Activated T-cell treated with anti-CD3 and anti-CD28 coated beads, Interleukin-2, amount 50 U/mL, for 1 hour (primary cell): ENCODE results near the gene RGL2.
"Not testable (repeated sequence)": the region's sequence is repeated elsewhere in the genome, so short reads cannot be mapped to it uniquely, and the experiment has no call there.

Source experiments
- DNase-seq: peaks from one replicate; pipeline ENCODE4 v3.0.0-alpha.2; 2020

The RGL2 gene

DNA sequence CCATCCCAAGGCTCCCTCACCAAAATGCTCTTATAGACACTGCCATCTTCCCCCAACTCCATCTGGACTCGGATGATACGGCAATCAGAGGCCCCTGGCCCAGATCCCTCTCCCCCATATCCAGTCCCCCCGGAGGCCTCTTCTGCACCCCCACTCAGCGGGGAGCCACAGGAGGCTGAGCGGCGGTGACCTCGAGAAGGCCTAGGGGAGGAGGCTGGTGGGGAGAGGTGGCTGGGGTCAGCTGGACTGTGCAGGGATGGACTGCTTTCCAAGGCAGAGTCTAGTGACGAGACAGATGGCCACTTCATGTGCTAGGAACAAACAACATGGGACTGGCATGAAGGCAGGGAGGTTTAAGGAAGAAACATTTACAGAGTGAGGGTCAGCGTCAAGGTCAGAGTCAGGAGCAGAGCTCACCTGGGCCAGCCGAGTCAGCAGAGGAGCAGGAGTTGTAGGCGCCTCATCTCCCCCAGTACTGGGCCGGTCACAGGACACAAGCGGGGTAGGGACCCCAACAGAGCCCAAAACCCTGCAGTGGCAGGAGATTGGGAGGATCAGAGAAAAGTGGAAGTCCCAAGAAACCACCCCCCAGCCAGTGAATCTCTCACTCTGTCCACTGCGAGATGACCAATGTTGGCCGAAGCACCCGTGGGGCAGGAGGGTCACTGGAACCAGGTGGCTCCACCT is 5.6 kb downstream of the RGL2 start:
- no peak for DNase-seq

DNA sequence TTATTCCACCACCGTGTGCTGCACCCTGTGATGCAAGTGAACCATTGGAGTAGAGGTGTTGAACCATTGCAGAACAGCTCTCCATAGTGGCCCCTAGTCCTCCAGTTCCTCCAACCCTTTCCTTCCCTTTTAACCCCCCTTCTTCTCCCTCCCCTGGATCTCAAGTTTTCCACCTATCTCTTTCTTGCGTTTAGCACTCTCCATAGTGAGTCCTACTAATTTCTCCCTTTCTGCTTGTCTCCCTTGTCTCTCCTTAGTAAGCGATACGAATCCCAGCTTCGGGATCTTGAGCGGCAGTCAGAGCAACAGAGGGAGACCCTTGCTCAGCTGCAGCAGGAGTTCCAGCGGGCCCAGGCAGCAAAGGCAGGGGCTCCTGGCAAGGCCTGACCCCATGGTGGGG is 8.3 kb downstream of the RGL2 start:
- DNase-seq = no peak

DNA sequence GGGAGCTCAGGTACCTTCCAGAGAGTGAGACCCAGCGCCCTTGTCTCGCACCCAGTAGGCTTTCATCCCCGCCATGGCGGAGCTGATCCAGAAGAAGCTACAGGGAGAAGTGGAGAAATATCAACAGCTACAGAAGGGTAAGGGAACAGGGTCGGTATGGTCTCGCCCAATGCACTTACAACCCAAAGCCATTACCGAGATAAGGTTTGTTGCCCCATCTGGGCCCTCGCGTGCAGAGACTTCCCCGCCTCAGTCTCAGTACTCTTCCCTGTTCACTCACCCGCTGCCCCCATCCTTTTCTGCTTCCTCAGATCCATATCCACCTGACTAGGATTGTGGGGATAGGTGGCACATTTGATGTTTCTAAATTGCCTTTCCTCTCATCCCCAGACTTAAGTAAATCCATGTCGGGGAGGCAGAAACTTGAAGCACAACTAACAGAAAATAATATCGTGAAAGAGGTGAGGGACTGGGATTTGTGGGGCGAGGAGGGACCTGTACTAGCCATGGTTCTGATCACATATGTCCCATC is 8.9 kb downstream of the RGL2 start:
- DNase-seq = no peak

DNA sequence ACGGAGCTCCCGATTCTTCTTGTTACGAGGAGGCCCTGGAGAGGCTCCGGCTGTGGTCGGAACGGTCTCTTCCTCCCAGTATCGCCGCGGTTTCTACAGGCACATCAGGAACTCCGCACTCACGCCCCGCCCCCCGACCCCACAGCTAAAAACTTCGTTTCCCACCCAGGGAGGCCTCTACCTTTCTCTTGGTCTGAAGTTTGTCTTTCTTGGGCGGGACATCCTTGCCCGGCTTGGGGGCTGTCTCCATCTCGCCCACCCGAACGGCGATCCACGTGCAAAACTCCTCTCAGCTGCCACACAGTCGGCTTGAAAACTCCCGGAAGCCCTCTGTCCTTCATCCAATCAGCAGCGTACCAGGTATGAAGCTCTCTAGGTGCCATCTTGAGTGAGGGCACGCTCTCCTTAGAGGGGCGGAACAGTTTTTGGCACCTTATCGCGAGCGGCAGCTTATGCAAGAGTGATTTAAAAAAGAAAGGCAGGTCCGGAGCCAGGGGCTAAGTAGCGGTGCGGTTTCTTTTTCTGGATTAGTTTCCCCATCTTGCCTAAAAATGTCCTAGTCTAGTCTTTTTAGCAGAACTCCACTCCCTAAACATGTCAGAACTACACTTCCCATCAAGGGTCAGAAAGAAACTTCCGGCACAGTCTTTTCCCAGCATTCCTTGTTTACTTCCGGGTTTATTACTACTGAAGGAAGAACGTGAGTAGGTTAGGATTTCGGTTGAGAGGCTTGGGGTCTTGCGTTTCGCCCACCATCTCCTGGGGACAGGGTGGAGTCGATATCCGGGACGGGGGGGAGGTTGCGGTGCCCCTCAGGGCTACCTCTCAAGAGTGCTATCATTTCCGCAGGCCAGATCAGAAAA is 9.6 kb downstream of the RGL2 start, which contains the start of the genes PFDN6 and WDR46:
Gene PFDN6, plus strand, starts transcription at position 681 of the 863 bp plus-strand sequence. CDS start 256 bp downstream, outside the sequence.
Gene WDR46, minus strand, starts transcription at position 319 of the 863 bp plus-strand sequence. Its CDS starts 69 bp downstream, at position 250.
- peak; percentile 80 for DNase-seq

DNA sequence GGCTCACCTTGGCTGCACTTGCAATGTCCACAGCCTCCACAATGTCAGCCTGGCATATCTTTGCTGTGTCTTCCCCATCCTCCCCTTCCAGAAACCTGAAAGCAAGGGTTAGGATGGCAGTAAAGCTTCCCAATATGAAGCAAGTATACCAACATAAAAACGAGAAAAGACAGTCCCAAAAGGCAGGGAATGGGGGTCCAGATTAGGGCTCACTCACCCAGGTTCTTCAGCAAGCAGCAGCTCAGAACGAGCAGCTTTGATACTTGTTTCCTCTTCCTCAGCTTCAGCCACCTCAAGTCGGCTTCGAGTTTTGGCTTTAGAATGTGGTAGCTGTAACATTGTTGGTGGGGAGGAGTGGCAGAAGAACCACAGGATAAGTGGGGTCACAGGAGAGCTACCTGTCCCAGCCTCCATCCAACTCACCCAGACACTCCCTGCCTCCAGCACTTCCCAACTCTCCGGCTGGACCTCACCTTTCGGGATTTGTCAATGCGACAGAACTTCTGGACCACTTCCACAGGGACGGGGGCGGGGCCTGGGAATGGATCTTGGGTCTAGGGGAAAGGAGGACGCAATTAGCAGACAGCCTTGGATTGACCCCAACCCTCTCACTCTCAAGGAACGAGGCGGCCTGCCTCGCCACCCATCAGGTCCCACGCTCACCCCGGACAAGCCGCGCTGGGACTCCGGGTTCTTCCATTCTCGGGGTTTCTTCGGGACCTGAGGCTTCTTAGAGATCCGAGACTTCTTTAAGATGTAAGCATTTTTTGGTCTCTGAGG is 10.4 kb downstream of the RGL2 start:
- no peak for DNase-seq

DNA sequence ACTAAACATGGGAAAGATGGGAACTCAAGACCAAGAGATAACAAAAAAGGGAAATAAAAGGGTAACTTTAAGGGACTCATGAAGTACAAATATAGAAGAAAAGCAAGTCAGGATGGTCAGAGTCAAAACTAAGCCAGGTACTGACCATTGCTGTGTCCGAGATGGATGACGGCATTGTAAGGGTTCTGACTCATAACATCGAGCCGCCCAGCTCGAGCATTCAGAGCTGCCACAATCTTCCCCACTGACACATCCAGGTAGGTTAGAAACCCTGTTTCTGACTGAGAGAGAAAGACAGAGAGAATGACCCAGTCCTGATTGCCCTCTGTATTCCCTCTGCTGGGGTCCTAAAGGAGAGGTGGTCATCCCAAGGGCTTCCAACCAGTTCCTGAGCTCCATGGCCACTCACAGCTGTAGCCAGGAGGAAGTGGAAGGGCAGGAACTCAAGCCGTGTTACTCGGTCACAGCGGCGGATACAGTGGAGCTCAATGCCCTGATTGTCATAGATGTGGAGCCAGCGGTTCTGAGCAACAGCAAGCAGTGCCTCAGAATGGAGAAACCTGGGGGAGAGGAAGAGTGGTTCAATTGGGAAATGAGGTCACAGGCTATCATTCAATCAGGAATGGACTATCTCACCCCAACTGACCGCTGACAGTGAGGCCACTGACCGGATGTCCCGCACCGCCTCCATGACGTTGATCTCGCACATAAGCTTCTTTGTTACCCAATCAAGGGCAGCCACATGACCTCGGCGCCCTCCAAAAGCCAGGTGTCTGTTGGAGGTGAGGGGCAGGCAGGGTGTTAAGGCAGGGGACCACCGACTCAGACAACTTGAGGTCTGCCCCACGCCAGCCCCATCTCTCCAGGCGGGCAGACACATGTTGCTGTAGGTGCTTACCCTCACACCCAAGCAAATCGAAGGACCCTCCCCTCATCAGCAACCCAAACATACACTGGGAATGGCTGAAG is 11.5 kb downstream of the RGL2 start:
- no peak for DNase-seq

DNA sequence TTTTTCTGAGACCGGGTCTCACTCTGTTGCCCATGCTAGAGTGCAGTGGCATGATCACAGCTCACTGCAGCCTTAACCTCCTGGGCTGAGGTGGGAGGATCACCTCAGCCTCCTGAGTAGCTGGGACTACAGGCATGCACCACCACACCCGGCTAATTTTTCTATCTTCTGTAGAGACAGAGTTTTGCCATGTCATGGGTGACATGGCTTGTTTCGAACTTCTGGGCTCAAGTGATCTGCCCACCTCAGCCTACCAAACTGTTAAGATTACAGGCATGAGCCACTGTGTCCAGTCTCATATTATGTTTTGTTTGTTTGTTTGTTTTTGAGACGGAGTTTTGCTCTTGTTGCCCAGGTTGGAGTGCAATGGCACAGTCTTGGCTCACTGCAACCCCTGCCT is 13.5 kb downstream of the RGL2 start:
- DNase-seq = not testable (repeated sequence)

DNA sequence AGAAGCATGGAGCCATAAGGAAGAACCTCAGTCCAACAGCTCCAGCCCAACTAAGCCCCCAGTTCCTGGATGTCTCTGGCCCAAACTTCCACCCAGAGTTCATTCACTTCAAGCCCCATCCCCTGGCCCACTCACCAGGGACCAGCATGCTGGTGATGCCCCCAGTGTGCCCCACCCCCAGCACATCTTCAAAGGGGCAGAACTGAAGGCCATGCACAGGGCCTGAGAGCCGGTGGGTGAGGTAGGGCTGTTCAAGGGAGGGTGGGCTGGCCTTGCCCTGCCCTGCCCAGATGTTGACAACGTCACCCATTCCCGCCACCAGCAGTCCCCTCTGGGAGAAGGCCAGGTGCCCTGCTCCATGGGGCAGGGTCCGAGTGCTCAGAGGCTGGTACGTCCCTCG is 18.2 kb downstream of the RGL2 start:
- no peak for DNase-seq

DNA sequence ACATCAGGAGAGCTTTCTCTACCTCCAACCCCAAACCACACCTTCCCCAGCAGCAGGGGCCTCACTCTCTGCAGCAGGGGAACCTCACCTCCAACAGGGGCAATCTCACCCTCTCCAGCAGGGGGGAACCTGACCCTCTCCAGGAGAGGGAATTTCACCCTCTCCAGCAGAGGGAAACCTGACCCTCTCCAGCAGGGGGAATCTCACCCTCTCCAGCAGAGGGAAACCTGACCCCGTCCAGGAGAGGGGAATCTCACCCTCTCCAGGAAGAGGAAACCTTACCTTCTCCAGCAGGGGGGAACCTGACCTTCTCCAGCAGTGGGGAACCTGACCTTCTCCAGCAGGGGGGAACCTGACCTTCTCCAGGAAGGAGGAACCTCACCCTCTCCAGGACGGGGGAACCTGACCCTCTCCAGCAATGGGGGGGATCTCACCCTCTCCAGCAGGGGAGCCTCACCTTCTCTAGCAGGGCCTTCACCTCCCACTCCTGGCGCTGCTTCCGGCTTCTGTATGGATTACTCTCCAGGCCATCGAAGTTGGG is 18.7 kb downstream of the RGL2 start:
- DNase-seq = peak; percentile 36

DNA sequence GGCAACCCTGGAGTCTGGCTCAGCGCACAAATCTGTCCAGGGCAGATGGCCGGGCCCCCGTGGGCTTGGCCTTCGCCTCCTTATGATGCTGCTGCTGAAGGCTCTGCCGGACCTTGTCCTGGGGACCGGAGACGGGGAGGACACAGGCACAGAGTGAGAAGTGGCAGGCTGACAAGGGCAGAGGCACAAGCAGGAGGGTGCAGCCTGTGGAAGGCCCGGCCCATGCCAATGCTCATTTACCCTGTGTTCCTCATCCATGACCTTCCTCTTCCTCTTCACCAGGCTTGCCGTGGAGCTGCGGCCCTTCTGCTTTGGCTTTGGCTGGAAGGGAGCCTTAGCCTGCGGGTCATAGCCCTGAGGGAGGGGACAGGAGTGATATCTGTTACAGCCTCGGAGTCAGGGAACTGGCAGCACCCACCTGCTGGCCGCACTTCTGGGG is 19.5 kb downstream of the RGL2 start:
- no peak for DNase-seq

DNA sequence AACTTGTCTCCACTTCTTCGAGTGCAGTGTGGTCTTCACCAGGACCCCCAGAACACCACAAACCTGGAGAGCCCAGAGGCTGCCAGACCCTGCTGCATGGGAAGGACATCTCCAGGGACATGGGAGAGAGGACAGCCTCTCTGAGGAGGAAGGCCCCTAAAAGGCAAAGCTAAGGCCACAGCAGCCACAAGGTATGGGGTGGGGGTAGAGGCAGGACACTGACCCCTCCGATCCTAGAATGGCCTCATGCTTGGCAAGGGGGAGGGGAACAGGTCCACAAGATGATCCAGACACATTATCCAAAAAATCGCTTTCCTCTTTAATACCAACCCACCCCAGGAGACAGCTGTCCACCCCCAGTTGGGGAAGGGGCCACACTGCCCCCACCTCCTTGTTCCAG is 19.9 kb downstream of the RGL2 start:
- DNase-seq = no peak

DNA sequence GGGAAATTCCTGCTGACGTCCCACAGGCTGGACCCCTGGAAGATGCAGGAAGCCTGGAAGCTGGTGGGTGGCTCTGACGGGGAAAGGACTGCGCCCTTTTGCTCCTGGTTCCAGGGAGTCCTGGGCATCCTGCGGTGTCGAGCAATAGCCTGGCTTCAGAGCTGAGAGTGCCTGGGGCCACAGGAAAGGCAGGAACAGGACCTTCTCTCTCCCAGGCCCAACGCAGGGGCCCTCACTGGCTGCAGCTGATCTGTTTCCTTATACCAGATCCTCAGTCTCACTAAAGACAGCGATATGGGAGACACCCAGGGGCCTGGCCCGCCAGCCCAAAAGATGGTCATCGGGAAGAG is 20.4 kb downstream of the RGL2 start:
- DNase-seq = no peak

DNA sequence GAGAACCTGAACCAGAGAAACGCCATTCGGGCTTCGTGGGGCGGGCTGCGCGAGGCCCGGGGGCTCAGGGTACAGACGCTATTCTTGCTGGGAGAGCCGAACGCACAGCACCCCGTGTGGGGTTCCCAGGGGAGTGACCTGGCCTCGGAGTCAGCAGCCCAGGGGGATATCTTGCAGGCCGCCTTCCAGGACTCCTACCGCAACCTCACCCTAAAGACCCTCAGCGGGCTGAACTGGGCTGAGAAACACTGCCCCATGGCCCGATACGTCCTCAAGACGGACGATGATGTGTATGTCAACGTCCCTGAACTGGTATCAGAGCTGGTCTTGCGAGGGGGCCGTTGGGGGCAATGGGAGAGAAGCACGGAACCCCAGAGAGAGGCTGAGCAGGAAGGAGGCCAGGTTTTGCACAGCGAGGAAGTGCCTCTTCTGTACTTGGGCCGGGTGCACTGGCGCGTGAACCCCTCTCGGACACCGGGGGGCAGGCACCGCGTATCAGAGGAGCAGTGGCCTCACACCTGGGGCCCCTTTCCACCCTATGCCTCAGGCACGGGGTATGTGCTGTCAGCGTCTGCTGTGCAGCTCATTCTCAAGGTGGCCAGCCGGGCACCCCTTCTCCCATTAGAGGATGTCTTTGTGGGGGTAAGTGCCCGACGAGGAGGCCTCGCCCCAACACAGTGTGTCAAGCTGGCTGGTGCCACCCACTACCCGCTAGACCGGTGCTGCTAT is 20.9 kb downstream of the RGL2 start:
- peak; percentile 39 for DNase-seq

DNA sequence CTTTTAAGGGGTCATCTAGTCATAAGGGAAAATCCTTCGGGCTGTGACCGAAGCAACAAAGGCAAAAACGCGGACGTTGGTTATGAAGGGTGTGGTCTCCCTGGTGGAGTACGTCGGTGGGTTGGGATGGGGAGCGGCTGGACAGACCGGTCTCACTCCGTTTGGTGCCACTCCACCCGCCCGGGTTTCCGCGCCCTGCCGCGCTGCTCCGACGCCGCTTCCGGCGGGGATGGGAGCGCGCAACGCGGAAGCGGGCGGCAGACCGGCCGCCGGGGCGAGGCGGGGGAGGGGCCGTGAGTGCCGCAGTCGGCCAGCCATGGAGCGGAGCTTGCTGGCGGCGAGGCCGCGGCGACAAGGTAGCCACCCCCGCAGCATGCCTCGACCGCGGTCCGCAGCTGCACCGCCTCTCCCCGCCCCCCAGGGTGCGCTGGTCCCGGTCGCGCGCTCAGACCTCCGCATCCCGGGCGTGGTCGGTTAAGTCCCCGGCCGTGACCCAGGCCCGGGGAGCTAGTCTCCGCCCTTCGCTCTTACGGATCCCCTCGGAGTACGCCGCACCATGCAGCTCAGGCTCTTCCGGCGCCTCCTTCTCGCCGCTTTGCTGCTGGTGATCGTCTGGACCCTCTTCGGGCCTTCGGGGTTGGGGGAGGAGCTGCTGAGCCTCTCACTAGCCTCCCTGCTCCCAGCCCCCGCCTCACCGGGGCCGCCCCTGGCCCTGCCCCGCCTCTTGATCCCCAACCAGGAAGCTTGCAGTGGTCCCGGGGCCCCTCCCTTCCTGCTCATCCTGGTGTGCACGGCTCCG is 21.7 kb downstream of the RGL2 start, which contains the start of gene B3GALT4:
Gene B3GALT4, plus strand, starts transcription at position 260 of the 799 bp plus-strand sequence. Its CDS starts 297 bp downstream, at position 557.
- peak; percentile 74 for DNase-seq

DNA sequence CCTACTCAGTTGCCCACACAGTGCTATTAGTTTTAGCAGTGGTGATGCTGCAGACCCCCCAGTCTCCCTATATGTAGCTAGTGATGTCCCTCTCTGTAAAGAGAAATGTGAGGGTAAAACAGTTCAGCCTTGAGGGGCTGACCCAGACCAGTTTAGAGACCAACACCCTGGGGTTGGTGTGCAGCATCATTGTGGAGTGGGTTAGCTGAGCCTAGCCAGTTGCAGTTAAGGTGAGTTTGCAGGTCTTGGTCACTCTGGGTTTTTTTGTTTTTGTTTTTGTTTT is 22.2 kb downstream of the RGL2 start:
- DNase-seq = no peak

DNA sequence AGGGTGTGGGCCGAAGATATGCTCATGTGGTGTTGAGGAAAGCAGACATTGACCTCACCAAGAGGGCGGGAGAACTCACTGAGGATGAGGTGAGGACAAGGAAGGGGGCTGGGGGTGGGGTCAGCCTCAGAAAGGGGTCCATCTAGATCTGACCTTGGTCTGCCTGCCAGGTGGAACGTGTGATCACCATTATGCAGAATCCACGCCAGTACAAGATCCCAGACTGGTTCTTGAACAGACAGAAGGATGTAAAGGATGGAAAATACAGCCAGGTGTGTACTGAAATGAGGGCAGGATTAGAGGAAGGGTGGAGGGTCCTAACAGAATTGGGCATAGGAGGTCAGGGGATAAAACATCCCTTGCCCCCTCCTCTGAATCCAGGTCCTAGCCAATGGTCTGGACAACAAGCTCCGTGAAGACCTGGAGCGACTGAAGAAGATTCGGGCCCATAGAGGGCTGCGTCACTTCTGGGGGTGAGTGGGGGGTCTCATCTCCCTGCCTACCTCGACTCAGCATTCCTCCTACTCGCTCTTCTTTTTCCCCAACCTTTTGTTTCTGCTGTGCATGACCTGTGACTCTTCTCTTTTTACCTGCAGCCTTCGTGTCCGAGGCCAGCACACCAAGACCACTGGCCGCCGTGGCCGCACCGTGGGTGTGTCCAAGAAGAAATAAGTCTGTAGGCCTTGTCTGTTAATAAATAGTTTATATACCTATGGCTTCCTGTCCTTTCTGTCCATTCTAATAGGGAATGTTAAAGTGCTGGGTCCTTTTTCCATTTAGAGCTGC is 22.8 kb downstream of the RGL2 start:
- not testable (repeated sequence) for DNase-seq

DNA sequence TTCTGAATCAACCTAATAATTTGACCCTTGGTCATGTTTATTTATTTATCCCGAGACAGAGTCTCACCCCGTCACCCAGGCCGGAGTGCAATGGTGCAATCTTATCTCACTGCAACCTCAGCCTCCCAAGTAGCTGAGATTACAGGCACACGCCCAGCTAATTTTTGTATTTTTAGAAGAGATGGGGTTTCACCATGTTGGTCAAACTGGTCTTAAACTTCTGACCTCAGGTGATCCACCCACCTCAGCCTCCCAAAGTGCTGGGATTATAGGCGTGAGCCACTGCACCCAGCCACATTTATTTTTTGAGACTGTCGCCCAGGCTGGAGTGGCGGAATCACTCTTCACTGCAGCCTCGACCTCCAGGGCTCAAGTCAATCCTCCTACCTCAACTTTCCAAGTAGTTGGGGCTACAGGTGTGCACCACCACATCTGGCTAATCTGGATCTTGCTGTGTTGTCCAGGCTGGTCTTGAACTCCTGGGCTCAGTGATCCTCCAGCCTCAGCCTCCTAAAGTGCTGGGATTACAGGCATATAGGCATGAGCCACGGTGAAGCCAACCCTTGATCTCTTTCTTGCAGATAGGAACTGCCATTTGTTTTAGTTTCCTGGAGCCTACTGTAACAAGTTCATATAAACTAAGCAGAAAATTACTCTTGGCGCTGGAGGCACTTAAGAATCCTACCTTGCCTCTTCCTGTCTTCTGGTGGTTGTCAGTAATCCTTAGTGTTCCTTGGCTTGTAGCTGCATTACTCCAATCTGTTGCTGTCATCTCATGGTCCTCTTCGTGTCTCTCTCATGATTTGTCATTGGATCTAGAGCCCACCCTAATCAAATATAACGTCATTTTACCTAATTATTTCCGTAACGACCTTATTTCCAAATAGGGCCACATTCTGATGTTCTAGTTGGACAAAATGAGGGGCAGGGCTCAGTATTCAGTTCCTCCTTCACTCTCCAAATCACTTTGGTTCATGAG is 24.5 kb downstream of the RGL2 start:
- DNase-seq = no peak
